Iris pigment epithelial cell (primary cell): ENCODE measurements around the gene ADAM33.

Source experiments
- DNase-seq: peaks from one replicate; pipeline ENCODE4 v3.0.0-alpha.2; 2011; ENCODE audit warnings: low read depth

ADAM33 gene

DNA sequence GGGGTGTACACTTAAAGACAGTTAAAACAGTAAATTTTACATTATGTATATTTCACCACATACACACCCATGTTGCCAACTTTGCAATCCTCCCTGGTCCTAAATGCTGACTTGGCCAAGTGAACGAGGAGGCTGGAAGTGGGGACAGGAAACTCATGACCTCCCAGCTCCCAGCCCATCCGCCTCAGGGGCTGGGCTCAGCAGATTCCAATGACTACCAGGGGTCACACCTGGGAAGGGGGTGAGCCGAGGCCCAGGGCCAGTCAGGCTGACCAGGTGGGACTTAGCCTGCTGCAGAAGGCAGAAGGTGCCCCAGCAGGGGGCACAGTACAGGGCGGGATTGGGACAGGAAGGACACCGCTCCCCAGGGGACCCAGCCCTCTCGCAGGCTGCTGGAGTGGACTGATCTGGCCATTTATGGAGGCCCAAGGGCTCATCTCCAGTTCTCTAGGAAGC lies 28.2 kb upstream of the ADAM33 start:
- no peak for DNase-seq

- no peak for DNase-seq
Observed at GRCh38 chr20:3707508-3707899, 25.7 kb upstream of the ADAM33 start.

DNA sequence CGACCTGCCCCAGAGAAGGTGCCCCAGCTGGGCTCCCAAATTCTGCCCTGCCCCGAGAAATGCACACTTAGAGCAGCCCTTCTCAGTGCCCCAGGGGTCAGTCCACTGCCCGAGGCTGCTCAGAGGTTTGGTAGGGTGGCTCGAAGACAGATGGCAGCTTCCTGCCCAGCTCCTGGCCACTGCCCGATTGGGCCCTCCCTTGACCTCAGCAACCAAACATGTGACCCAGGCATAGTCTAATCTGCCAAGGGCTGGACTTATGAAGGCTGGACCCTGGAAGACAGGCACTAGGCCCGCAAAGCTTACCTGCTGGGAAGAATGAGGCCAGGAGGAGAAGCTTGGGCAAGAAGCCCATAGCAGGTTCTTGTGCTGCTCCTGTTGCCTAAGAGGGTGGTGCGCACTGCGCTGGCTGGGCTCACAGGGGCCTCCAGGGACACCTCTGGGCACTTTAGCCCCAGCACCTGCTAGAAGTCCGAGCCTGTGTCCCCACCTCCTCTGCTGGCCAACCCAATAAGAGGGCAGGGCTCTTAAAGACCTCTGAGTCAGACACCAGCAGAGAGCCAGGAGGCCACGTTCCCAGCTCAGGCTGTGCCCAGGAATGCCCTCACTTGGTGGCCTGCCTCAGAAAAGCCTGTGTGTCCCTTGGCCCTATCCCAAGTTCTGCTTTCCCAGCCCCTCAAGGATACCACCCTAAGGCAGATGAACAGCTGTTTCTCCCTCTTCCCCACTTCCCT lies 25.1 kb upstream of the ADAM33 start:
- DNase-seq, result peak; percentile 26

DNA sequence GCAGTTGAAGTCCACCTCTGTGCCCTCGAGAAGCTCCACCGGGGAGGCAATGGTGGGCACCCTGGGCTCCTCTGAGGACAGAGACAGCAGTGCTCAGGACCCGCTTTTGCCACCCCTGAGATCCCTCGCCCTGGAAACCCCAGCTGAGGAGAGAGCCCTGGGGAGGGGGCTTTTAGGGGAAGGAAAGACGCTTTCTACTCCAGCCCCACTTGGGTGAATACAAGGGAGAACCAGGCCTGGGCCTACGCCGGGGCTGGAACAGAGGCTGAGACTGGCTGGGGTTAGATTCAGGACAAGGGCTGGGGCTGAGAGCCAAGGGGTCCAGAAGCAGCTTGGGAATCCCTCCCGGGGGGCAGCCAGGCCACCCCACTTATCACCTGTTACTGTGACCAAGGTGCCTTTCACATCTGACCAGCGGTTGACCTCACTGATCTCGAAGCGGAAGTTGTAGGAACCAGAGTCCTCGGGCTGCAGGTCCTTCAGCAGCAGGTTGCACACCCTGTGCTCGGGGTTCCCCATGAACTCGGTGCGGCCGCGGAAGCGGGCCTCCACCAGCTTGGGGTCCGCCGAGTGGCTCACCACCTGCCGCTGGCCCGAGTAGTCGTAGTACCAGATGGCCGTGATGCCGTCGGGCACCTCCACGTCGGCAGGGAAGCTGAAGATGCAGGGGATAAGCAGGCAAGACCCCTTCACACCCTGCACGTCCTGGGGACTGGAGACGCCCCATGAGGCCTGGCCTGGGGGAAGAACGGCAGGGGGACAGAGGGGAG lies 24.3 kb upstream of the ADAM33 start:
- no peak for DNase-seq

GRCh38 chr20:3705491-3705969 lies 23.7 kb upstream of the ADAM33 start:
- DNase-seq, result no peak

- DNase-seq, result no peak
Observed at GRCh38 chr20:3704087-3704486, 22.3 kb upstream of the ADAM33 start.

DNA sequence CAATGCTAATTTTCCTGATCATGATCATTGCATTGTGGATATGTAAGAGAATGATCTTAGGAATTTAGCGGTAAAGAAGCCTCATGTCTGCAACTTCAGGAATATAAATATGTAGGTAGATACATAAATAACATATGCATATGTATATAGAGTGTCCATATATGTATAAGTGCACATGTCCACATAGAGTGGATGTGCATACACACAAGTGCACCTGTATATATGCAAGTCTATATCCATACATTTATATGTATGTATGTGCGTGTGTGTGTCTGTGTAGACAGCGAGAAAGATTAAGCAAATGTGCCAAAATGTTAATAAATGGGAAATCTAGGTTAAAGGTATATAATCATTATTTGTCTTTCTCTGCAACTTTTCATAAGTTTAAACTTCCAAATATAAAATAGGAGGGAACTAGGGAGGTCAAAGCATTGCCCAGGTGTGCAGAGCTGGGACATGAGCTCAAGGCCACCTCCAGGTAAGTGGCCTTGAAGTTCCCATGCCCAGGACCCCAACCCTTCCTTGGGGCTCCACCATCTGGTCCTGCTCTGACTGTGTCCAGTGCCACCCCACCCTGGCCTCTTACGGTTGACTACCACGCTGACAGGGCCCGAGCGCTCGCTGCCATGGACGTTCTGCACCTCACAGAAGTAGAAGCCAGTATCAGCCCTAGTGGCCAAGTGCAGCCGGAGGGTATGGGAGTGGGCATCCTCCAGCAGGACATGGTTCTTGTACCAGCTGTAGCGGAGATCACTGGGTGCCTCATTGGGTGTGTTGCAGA lies 21.0 kb upstream of the ADAM33 start:
- no peak for DNase-seq

DNA sequence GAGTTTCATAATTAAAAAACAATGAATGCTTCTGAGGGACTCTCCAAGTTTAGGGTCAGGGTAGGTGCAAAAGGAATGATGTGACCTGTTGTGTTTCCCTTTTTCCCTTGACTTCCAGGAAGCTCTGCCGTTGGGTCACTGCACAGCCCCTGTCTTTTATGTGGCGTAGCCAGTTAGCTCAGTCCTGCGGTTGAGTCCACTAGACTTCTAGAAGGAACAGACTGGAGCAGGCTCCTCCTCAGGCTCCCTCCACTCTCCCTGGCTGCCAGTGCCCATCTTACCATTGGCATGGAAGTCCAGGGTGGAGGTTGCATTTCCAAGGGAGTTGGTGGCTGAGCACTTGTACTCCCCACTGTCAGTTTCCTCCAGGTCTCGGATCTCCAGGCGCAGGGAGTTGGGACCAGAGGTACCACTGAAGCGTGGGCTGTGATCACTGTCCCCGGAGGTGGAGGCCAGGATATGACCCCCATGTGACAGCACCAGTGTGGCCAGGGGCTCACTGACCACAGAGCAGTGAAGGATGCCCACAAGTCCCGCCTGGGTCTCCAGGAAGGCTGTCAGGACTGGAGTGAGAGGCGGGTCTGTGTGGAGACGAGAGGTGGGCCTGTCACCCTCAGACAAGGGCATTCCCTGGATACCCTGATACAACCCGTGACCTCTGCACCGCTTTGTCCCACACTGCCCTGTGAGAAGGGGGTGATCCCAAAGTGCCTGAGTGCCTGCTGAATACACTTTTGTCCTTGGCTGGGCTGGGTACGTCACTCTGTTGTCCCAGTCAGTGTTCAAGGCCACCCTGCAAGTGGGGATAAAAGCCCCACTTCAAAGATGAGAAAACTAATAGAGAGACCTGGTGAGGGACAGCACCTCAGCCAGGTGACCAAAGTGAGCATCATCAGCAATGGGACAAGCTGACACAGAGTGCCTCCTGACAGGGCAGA lies 19.5 kb upstream of the ADAM33 start:
- DNase-seq, result no peak

DNA sequence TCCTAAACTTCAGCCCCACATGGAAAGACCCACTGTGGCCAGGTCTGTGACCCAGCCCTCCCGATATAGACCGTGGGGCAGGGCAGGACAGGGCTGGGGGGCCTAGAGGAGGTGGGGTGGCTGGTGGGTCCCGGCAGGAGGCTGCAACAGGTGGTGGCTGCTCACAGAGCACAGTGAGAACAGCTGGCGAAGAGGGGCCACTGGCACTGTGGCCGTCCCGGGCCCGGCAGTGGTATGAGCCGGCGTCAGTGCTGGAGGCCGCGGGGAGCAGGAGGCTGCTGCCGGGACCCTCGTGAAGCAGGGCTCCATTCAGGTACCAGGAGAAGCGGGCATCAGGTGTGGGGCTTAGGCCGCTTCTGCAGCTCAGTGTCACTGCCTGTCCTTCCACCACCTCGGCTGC lies 17.2 kb upstream of the ADAM33 start:
- DNase-seq, result no peak

- no peak for DNase-seq
Observed at GRCh38 chr20:3698591-3699001, 16.8 kb upstream of the ADAM33 start.

DNA sequence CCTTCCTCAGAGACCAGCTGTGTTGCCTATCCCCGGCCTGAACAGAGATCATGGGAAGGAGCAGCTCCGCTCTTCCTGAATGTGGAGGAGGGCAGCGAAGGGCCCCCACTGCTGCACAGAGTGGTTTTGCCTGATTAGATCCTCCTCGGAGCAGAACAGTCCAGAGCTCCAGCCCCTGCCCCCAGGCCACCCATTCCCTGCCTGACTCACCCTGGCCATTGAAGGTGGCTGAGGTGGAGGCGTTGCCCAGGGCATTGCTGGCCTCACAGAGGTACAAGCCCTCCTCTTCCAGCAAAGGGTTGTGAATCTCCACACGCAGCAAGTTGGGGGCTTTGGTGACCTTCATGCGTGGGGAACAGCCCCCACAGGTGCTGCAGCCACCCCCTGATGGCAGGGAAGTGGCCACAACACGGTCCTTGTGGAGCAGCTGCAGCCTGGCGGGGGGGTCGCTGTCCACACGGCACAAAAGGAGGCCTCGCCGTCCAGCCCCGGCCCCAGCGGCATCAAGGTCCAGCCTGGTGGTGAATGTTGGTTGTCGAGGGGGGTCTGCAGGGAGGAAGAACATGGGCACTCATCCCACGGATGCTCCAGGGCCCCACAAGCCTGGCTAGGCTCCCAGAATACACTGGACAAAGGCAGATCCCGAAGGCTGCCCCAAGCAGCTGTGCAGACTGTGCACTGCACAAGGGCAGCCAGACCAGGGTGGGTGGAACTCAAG lies 15.9 kb upstream of the ADAM33 start:
- DNase-seq, result no peak

DNA sequence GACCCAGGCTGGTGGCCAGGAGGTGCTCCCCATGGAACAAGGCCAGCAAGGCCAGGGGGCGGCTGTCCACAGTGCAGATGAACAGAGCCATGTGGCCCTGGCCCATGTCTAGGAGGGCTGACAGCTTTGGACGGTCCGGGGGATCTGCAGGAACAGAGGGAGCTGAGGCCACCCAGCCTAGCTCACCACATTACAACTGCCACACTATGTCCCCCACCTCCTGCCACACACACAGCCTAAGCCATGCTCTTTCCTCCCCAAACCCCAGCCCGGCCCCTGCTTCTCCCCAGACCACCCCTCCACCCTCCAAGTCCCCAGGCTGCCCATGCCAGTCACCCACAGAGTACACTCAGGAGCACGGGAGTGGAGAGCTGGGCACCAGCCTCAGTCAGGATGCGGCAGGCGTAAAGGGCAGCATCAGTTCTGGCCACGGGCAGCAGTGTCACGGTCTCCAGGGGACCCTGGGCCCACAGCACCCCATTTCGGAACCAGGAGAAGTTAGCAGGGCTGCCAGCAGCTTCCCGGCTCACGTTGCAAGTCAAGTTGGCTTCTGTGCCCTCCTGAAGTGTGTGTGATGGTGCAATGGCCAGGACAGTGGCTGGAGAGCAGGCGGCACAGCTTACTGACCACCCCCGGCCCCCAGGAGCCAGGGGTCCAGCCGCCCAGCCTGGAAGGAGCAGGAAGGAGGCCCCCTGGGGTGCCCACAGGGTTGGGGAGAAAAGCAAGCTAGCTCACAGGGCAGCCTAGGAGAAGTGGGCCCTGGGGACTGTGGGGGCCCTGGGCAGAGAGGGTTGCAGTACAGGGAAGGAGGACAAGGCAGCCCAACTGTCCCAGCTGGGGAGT lies 15.2 kb upstream of the ADAM33 start:
- DNase-seq, result no peak

DNA sequence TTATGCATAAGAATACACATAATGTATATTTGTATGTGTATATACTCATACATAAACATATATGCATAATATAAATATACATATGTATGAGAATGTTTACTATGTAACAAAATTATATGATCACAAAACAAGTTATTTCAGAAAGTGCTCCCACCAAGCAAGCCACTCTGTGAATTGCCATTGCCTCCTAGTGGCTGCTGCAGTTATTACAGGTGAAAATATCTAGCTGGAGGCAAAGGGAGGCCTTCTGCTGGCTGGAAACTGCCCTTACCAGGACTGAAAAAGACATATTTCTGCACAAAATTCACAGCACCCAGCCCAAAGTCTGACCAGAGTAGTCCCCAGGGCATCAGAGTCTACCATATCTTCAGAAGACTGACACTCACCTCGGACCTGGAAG lies 14.4 kb upstream of the ADAM33 start:
- DNase-seq, result peak; percentile 11

- DNase-seq, result no peak
Observed at GRCh38 chr20:3694864-3695263, 13.1 kb upstream of the ADAM33 start.

DNA sequence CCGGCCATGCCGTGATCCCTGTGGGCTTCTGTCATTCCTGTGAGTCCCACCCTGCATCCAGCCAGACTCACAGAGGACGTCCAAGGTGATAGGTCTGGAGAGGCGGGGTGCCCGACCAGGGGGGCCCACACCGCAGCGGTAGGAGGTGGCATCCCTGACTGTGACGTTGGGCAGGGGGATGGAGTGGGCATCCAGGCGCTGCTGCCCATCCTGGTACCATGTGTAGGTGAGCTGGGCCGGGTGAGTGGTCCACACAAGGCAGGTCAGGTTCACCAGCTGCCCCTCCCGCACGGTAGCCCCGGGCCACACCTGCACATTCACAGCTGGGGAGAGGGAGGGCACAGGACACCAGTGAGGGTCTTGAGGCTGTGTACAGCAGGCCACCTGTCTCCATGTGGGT lies 11.6 kb upstream of the ADAM33 start:
- DNase-seq, result no peak

DNA sequence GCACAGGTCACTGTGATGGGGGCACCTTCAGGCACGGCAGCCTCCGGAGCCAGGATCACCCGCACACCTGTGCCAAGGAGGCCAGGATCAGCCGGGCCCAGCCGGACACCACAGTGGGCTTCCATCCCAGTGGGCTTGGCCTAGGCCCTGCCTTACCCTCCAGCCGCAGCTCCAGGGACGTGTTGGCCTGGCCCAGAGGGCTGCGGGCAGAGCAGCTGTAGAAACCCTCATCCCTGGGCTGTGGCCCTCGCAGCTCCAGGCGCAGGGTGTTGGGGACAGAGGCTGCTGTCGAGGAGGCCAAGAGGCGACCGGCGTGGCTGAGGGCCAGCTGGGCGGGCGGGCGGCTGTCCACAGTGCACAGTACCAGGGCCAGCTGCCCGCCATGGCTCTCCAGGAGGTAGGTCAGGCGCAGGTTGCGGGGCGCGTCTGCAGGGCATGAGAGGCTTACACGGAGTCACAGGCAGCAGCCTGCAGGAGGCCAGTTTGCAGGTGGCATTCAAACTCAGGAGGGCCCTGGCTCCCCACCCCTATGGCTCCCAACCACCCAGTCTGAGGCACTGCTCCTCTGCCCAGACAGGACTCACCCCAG lies 11.0 kb upstream of the ADAM33 start:
- DNase-seq, result no peak

DNA sequence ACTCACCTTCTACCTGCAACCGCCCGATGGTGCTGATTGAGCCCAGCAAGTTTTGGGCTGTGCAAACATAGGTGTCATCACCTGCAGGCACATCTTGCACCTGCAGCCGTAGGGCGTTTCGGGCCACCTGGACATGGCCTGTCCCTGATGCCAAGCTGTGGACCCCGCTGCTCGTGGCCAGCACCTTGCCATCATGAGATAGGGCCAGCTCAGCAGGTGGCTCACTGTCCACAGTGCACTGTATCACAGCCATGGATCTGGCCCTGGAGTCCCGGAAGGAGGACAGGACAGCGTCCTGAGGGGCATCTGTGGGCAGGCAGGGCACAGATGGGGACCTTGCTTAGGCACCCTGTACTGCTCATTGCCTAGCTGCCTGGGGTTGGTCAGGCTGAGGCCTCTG lies 10.1 kb upstream of the ADAM33 start:
- no peak for DNase-seq

DNA sequence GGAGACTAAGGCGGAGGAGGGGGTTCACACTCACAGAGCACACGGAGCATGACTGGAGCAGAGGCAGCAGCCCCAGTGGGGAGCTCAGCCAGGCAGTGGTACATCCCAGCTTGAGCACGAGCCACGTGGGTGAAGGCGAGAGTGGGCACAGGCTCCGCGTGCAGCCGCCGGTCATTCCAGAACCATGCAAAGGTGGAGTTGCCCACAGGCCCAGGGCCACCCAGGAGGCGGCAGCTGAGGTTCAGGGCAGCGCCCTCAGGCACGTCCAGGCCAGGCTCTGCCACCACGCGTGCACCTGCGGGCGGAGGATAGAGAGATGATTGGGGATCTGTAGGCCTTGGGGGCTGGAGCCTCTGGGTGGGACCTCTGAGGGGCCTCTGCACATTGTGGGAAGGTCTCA lies 9.5 kb upstream of the ADAM33 start:
- DNase-seq, result no peak

GRCh38 chr20:3690413-3690812 lies 8.6 kb upstream of the ADAM33 start:
- no peak for DNase-seq

GRCh38 chr20:3689978-3690377 lies 8.2 kb upstream of the ADAM33 start:
- no peak for DNase-seq
